GM19043 (cell line): Measurements from ENCODE around the gene MCC.

Source experiments
- ATAC-seq: cut with Tn5 transposase; IDR thresholded peaks from one replicate; pipeline ENCODE4 v1.9.1; 2021; ENCODE audit warnings: low read depth; ENCODE audit not compliant: unreplicated experiment

Gene MCC

GRCh38 chr5:113213551-113214425 lies 274.5 kb downstream of the MCC start:
- no peak for ATAC-seq

- ATAC-seq: no peak
Observed at GRCh38 chr5:113212244-113212920, 275.9 kb downstream of the MCC start.

GRCh38 chr5:113209498-113209897 lies 278.8 kb downstream of the MCC start:
- no peak for ATAC-seq

GRCh38 chr5:113205807-113206206 lies 282.4 kb downstream of the MCC start:
- no peak for ATAC-seq

GRCh38 chr5:113205323-113205722 lies 282.9 kb downstream of the MCC start:
- no peak for ATAC-seq

- no peak for ATAC-seq
Observed at GRCh38 chr5:113204525-113205161, 283.6 kb downstream of the MCC start.

GRCh38 chr5:113203916-113204315 lies 284.3 kb downstream of the MCC start:
- ATAC-seq: no peak

GRCh38 chr5:113202746-113203716 lies 285.2 kb downstream of the MCC start:
- no peak for ATAC-seq

- no peak for ATAC-seq
Observed at GRCh38 chr5:113202287-113202686, 286.0 kb downstream of the MCC start.

GRCh38 chr5:113201715-113202114 lies 286.5 kb downstream of the MCC start:
- ATAC-seq: no peak

- no peak for ATAC-seq
Observed at GRCh38 chr5:113199122-113199905, 288.9 kb downstream of the MCC start.

GRCh38 chr5:113197456-113198200 lies 290.6 kb downstream of the MCC start:
- no peak for ATAC-seq

- ATAC-seq: no peak
Observed at GRCh38 chr5:113195771-113196170, 292.5 kb downstream of the MCC start.

GRCh38 chr5:113195251-113195650 lies 293.0 kb downstream of the MCC start:
- ATAC-seq: no peak

- no peak for ATAC-seq
Observed at GRCh38 chr5:113194591-113194990, 293.7 kb downstream of the MCC start.

- ATAC-seq: no peak
Observed at GRCh38 chr5:113194125-113194524, 294.1 kb downstream of the MCC start.

- no peak for ATAC-seq
Observed at GRCh38 chr5:113193311-113193978, 294.8 kb downstream of the MCC start.

- ATAC-seq: no peak
Observed at GRCh38 chr5:113192541-113192940, 295.7 kb downstream of the MCC start.
